GM19035 (cell line): ENCODE data around the gene EBI3.
A peak's percentile ranks its signal among the peaks of the same experiment; 100 is the strongest.
"Not testable (repeated sequence)": the region's sequence is repeated elsewhere in the genome, so short reads cannot be mapped to it uniquely, and the experiment has no call there.

ENCODE experiments used
- ATAC-seq: cut with Tn5 transposase; IDR thresholded peaks from one replicate; pipeline ENCODE4 v1.9.1; 2021; ENCODE audit not compliant: unreplicated experiment

EBI3 gene

DNA sequence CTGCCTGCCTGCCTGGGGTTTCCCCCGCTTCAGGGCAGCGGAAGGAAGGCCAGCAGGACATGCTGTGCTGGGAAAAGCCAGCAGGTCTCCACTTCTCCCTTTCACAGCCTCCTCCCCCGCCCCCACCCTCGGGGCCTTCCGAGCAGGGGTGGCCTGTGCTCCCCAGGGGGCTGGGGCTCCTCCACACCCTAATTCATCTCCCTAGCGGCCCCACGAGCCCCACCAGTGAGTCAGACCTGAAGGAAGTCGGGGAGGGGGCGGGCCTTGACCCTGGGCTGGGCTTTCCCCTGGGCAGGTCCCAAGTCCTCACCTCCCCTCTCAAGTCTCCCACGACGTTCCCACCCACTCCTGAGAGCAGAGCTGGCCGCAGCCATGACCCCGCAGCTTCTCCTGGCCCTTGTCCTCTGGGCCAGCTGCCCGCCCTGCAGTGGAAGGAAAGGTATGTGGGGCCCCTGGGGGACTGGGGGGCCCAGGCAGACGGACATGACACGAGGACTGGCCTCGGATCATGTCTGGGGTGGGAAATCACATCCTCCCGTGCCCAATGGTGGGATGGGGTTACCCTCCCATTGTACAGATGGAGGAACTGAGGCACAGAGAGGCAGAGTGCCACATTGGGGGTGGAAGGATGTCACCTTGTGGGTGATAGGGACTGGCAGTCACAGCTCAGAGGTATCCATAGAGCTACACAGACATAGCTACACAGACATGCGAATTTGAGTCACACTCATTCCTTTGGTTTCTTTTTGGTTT lies at the start of gene EBI3:
Gene EBI3 (plus strand): TSS at position 345 of the 753 bp plus-strand sequence. CDS start 28 bp downstream, at position 373.
- peak; percentile 73 for ATAC-seq

DNA sequence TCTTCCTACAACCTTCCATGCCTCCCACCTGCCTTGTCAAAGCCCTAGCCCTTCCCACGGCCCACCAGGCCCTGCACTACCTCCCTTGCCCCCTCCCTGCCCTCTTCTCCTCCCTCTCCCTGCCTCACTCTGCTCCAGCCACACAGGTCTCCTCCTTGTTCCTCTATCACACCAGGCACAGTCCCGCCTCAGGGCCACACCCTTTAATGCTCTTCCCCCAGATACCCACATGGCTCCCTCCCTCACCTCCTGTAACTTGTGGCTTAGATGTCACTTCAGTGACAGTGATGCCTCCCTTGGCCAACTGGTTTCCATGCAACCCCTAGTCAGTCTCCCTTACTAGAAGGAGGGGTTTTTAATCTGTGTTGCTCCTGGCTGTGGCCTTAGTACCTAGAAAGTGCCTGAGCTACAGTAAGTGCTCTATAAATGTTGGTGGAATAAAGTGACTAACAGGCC lies 48.2 kb upstream of the EBI3 start:
- ATAC-seq: no peak

DNA sequence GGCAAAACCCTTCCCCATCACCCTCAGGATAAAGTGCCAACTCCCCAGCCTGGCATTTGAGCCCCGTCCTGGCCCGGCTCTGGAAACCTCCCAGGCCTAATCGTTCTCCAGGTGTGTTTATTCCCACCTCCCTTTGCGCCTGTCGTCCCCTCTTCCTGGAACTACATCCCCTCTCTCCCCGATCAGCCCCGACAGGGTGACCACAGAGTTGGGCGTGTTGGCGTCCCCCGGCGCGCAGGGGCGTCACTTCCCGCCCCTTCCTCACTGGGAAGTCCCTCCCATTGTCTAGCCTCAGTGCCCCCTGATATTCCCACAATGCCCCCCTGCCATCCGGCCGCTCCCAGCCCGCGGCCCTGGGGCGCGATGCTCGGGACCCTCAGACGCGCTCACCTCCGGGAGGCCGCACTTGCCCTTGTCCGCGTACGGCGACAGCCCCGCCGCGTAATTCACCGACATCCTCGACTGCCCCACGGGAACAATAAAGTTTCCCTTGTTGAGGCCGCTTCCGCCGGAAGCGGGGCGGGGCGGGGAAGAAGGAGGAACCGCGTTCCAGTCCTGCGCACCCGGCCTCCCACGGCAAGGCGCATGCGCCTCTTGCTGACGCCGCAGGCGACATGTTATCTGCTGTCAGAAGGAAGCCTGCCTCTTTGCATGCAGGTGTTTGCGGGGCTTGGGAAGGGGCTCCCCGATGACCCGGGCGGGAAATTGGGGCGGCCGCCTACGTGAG lies 47.1 kb upstream of the EBI3 start, which contains the start of the genes ANKRD24 and SIRT6:
Gene ANKRD24 (plus strand): TSS at position 606 of the 727 bp plus-strand sequence. CDS start 3,737 bp downstream, outside the sequence.
Gene SIRT6 (minus strand): TSS at position 480 of the 727 bp plus-strand sequence. CDS start 24 bp downstream, at position 456.
- peak; percentile 74 for ATAC-seq

DNA sequence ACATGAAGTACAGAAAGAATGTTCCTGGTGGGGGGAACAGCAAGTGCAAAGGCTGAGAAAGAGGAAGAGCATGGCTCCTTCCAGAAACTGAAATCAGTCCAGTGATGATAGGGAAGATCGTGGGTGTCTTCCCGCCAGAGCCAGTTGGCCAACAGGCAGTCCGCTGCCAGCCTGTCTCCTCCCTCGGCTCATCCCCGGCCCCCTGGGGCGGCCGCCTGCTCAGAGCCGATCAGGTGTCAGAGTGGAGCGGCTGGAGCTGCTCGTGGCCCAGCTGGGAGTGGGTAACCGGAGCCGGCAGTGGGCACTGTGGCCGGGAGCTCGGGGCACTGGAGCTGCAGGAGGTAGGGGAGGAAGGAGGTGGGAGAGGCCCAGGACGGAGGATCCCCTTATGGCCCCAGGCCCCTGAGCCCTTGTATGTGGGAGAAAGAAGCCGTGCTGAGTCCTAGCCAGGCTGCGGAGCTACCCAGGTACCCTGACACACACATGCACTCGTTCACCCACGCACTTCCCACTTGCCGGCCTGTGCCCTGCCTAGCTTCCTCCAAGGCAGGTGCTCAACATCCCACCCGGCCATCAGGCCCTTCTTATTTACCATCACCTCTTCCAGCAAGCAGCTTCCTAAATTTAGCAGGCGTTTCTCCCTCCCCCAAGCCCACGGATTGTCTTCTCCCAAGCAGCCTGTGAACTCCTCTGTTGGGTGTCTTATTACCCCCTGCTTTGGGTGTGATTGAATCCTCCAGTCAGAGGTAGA lies 45.2 kb upstream of the EBI3 start:
- ATAC-seq: no peak

DNA sequence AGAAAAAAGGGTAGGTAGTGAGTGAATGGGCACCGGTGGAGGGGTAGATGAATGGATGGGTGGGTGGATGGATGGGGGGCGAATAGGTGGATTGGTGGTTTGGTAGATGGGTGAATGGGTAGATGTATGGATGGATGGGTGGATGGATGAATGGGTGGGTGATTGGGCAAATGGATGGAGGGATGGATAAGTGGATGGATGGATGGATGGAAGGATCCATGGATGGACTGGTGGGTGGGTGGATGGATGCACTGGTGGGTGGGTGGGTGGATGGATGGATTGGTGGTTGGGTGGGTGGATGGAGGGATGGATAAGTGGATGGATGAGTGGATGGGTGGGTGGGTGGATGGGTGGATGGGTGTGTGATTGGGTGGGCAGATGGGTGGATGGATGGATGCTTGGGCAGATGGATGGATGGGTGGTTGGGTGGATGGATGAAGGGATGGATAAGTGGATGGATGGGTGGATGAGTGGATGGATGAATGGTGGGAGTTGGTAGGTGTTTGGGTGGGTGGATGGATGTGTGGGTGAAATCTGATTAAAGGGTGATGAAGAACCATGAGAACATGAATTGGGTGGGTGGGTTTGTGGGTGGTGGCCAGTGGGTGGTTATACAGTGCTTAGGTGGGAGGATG lies 44.5 kb upstream of the EBI3 start:
- no peak for ATAC-seq

DNA sequence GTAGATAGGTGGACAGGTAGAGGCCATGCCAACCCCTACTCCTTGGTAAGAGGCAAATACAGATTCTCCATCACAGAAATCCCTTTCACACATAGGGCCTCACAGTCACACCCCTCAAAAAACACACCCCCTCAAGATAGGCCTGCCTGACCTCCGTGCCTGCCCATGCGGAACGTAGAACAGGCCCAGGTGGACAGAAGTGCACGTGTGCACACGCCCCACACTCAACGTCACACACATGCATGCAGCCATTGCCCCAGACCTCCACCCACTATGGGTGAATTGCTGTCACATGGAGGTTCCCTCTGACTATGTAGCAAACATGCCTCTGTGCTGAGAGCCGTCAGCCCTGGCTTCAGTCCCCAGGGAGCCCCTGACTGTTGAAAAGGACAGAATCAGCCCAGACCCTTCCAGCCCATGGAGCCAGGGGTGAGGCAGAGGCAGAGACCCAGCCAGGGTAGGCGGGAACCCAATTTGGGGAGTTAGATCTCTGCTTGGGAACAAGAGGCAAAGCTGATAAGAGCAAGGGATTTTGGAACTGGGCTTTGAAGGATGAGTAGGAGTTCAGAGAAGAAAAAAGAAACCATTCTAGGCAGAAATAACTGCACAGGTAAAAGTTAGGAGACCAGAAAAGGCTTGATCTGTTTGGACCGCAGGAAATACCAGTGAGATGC lies 43.8 kb upstream of the EBI3 start:
- ATAC-seq: no peak

DNA sequence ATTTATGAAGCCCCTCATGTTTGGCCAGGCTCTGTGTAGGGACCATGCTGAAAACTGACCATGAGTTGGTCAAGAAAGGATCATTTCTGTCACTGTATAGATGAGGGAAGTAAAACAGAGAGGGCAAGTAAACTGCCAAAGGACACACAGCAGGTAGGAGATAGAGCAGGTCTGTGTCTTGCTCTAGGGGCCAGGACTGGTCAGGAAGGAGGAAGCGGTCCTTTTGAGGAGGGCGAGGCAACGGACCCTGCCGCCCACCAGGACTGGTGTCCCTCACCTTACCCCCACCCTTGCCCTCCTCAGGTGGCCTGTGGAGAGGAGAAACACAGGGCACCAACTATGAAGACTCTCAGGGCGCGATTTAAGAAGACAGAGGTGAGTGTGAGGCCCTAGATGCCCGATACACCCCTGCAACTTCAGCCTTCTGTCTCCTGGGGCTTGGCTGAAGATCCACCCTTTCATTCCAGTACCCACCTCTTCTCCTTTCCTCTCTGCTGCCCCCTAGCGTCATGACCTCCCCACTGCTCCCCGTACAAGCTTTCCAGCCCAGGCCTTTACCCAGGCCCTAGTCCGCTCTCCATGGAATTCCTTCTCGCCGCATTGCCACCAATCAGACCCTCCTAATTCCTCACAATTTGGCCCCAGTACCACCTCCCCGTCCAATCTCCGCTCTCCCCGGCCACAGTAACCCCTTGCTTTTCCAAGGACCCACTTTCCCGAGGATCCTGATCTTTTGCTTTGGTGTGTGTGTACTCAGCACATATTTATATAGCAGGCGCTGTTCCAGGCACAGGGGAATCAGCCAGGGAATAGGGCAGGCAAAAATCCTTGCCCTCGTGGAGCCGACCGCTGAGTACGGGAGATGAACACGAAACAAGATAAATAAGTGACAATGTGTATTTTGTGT lies 43.0 kb upstream of the EBI3 start:
- ATAC-seq: no peak

DNA sequence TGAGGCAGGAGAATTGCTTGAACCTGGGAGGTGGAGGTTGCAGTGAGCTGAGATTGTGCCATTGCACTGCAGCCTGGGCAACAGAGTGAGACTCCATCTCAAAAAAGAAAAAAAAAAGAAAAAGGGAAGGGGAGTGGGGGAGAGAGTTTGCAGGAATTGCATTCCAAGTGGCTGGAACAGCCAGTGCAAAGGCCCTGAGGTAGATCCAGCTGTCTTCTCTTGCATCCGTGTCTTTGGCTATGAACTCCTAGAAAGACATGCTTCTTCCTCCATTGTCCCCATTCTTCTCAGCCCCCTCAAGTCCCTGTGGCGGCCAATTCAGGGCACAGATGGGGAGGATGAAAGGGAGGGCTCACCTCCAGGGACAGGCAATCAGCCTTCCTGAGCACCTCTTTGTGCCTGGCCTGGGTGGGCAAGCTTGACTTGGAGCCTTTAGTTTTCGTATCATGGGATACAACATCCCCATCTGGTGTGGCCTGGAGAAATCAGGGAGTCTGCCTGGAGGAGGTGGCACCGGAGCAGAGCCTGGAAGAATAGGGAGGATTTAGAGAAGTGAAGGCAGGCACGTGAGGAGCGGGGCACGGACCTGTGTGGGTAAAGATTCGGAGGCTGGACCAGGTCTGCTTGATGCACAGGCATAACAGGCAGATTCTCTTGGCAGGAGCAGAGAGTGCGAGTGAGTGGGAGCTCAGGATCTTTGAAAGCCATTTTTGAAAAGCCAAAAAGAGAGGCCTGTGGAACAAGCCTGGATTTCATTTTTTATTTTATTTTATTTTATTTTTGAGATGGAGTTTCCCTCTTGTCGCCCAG lies 41.8 kb upstream of the EBI3 start:
- no peak for ATAC-seq

DNA sequence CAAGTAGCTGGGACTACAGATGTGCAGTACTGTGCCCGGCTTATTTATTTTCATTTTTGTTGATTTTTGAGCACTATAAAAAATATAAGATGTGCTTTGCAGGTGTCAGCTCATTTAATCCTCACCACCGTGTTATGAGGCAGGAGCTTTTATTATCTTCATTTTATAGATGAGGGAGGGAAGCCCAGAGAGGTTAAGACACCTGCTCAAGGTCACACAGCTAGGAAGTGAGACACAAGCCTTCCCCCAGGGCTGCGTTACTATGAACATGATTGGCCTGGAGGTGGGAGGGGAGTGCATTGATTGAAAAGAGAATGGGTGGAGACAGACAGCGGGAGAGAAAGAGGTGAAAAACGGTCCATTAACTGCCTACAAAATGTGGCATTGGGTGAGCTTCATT lies 39.7 kb upstream of the EBI3 start:
- ATAC-seq: no peak

DNA sequence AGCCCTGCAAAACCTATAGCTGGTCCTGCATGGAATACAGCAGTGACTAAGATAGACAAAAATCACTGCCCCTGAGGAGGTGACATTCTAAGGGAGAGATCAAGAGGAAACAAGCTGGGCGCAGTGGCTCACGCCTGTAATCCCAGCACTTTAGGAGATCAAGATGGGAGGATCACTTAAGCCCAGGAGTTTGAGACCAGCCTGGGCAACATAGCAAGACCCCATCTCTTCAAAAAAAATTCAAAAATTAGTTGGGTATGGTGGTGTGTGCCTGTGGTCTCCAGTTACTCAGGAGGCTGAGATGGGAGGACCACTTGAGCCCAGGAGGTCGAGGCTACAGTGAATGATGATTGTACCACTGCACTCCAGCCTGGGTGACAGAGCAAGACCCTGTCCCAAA lies 36.8 kb upstream of the EBI3 start:
- not testable (repeated sequence) for ATAC-seq

DNA sequence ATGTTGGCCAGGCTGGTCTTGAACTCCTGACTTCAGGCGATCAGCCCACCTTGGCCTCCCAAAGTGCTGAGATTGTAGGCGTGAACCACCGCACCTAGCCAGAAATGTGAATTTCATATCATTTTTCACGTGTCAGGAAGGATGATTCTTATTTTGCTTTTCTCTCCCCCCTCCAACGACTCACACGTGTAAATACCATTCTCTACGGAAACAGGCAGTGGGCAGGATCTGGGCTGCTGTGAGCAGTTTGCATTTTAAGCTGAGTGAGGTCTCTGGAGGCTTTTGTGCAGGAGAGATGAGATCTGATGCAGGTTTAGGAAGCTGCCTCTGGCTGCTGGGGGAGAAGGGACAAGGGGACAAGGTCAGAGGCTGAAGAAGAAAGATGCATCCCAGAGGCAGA lies 35.0 kb upstream of the EBI3 start:
- ATAC-seq: no peak

DNA sequence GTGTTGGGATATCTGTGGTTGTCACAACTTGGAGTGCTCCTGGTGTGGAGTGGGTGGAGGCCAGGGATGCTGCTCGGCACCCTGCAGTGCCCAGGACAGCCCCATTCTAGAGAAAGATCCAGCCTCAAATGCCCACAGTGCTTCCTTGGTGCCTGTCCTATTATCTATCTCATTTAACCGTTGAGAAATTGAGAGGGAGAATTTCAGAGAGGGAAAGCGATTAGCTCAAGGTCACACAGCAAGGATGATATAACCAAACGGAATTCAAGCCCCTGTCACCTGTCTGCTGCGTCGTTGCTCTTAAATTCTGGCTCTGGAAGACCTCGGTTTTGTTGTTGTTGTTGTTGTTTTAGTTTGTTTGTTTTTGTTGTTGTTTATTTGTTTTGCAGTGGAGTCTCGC lies 33.3 kb upstream of the EBI3 start:
- no peak for ATAC-seq

DNA sequence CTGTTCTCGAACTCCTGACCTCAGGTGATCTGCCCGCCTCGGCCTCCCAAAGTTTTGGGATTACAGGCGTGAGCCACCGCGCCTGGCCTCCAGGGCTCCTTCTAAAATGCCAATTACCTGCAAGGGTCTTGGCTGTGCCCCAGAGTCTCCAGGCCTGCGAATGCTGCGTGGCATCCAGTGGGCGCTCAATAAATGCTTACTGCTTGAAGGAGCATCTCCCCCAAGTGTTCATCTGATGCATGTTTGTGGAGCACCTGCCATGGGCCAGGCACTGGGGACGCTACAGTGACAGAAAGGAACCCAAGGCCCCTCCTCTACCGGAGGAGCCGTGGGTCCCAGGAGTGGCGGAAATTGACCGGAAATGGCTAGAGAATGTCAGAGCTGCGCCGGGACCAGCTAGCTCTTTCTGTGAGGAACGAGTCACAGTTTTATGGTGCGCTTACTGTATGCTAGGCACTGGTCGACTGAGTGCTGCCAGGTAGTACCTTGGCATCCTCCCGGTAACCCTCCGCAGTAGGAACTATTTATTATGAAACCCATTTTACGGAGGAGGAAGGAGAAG lies 32.7 kb upstream of the EBI3 start:
- ATAC-seq: no peak

DNA sequence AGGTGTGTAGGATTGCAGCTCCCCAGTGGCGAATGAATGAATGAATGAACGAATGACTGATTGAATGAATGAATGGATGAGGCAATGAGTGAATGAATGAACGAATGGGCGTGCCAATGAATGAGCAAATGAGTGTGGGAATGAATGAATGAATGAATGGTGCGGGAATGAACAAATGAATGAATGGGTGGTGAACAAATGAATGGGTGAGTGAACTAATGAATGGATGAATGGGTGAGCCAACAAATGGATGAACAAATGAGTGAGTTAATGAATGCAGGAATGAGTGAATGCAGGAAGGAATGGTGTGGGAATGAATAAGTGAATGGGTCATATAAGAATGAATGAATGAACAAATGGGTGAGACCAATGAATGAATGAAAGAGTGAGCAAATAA lies 32.1 kb upstream of the EBI3 start:
- no peak for ATAC-seq

DNA sequence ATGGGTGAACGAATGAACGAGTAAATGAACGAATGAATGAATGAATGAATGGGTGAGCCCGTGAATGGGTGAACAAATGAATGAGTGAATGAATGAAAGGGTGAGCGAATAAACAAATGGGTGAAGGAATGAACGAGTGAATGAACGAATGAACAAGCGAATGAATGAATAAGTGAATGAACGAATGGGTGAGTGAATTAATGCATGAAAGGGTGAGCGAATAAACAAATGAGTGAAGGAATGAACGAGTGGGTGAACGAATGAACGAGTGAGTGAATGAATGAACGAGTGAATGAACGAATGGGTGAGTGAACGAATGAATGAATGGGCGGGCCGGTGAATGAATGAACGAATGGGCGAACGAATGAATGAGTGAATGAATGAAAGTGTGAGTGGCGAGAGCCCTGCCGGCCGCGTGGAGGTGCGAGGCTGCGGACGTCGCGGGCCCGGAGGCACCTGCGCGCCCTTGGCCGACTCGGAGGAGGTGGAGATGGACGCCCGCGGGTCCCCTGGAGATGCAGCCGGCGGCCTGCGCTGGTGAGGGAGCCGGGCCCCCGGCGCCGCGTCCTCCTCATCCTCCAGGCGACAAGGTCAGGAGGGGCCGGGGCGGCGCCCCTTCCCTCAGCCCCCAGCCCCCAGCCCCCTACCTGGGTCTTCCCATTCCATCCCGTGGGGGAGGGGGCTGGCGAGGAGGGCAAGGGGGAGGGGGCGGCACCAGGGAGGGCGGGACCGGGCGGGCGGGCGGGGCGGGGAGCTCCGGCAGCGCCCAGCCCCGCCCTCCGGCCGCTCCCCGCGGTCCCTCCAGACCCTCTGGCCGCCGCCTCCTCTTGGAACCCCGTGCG lies 31.5 kb upstream of the EBI3 start:
- no peak for ATAC-seq

DNA sequence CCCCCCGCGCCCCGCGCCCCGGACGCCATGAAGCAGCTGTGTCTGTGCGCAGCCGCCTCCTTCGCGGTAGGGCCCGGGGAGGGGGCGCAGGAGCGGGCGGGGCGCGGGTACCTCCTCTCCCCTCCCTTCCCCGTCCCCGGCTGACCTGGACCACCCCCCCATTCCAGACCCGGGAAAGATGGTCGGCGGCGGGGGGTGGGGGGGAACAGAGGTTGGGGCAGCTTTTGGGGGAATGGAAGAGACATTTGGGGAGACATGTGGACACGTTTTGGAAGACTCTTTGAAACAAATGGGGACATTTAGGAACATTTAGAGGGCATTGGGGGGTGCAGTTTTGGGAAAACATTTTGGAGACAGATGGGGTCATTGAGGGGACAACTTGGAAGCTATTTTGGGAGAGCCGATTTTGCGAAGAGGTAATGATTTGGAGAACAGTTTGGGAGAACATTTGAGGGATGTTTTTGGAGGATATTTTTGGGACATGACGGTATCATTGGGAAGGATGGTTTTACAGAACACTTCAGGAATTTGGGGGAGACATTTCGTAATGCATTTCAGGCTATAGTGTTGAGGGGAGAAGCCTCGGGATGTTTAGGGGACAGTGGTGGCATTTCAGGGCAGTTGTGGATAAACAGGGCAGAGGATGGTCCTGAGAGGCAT lies 30.7 kb upstream of the EBI3 start:
- ATAC-seq: no peak
